Stomach smooth muscle (tissue), 2 donors: ENCODE measurements around the gene MDFIC2.
"Not testable (repeated sequence)": the region's sequence is repeated elsewhere in the genome, so short reads cannot be mapped to it uniquely, and the experiment has no call there.

ENCODE experiments used
- H3K27ac ChIP-seq: one replicate; pipeline ENCODE4 v1.7.0; 2013; ENCODE audit warnings: mild to moderate bottlenecking, low read length, inconsistent platforms
- H3K27me3 ChIP-seq, 2 donors: one replicate each; pipeline ENCODE4 v1.7.0; 2013; ENCODE audit warnings: low read length in 2 of 2; ENCODE audit not compliant: insufficient read depth in 2 of 2, control insufficient read depth in 1 of 2
- H3K36me3 ChIP-seq, 2 donors: one replicate each; pipeline ENCODE4 v1.7.0; 2013; ENCODE audit warnings: low read length in 2 of 2; ENCODE audit not compliant: control insufficient read depth in 2 of 2, insufficient read depth in 2 of 2
- H3K4me1 ChIP-seq: one replicate; pipeline ENCODE4 v1.7.0; 2013; ENCODE audit warnings: low read length; ENCODE audit not compliant: control insufficient read depth, insufficient read depth
- H3K4me3 ChIP-seq, 2 donors: one replicate each; pipeline ENCODE4 v1.7.0; 2013; ENCODE audit warnings: low read length in 2 of 2
- H3K9ac ChIP-seq, 2 donors: one replicate each; pipeline ENCODE4 v1.7.0; 2013; ENCODE audit warnings: low read length in 2 of 2, mild to moderate bottlenecking in 1 of 2
- H3K9me3 ChIP-seq, 2 donors: one replicate each; pipeline ENCODE4 v1.7.0; 2013; ENCODE audit warnings: low read length in 2 of 2; ENCODE audit not compliant: control insufficient read depth in 2 of 2
- donor health status: healthy.
- donor health status: Pancreatic carcinoma.

Gene MDFIC2

GRCh38 chr3:70312336-70312735 is at the start of gene MDFIC2:
TSS of gene MDFIC2 (minus strand) at chr3:70312638. CDS start at chr3:70311973, 665 bp downstream.
- H3K4me3 ChIP-seq = no peak within 1 kb of the TSS
- no peak within 1 kb of the TSS for H3K27ac ChIP-seq

DNA sequence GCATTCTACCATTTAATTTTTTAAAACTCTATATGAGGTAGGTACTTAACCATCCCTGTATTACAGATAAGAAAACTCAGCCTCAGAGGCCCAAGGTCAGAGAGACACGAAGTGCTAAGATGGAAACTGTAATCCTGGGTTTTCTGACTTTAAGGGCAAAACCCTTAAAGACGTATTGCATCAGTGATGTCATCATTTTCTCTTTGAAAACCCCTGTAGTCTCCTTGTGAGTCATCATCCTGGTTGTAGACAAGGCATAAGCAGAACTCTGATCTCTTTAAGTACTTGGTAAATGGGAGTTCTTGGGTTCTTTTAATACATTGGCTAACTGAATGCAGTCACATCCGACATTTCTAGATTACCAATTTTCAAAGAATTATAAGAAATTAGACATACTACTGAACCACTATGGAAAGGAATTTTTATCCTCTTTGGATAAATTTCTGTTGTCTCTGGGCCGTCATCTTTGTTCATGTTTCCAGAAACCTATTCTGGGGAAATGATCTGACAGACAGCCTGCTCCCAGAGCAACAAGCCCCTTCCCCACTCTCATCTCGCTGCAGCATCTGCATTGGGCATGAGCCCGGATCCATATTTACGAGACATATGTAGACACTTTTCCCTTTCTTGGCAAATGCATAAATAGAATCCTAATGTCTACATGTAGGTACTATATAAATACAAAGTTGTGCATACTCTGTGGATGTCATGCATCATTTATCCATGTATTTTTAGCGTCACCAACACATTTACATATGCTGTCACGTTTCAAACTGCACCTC is 48.7 kb upstream of the MDFIC2 start:
- no peaks in the 10 kb centered on the region for H3K27me3 ChIP-seq
- no peaks in the 10 kb centered on the region for H3K4me1 ChIP-seq
- H3K36me3 ChIP-seq = no peaks in the 10 kb centered on the region
- H3K9me3 ChIP-seq = peaks cover 0 to 6% of the 10 kb centered on the region in 2 donors
- H3K4me3 ChIP-seq = no peak overlapping the region
- H3K9ac ChIP-seq = no peak overlapping the region
- no peak overlapping the region for H3K27ac ChIP-seq

More at GRCh38 chr3:70312336-70312735, at the start of gene MDFIC2:
- Histone ChIP-seq H3K27me3 (no peaks in the 10 kb centered on the region), H3K36me3 (no peaks in the 10 kb centered on the region), H3K9me3 (no peaks in the 10 kb centered on the region), H3K9ac (no peak within 1 kb of the TSS), H3K4me1 (no peaks in the 10 kb centered on the region)

- Histone ChIP-seq H3K9me3 (peaks cover 0 to 6% of the 10 kb centered on the region in 2 donors), H3K9ac (no peak overlapping the region), H3K36me3 (no peaks in the 10 kb centered on the region), H3K4me3 (no peak overlapping the region), H3K4me1 (no peaks in the 10 kb centered on the region), H3K27me3 (no peaks in the 10 kb centered on the region), H3K27ac (no peak overlapping the region)
Observed at GRCh38 chr3:70359711-70360110, 47.3 kb upstream of the MDFIC2 start.

DNA sequence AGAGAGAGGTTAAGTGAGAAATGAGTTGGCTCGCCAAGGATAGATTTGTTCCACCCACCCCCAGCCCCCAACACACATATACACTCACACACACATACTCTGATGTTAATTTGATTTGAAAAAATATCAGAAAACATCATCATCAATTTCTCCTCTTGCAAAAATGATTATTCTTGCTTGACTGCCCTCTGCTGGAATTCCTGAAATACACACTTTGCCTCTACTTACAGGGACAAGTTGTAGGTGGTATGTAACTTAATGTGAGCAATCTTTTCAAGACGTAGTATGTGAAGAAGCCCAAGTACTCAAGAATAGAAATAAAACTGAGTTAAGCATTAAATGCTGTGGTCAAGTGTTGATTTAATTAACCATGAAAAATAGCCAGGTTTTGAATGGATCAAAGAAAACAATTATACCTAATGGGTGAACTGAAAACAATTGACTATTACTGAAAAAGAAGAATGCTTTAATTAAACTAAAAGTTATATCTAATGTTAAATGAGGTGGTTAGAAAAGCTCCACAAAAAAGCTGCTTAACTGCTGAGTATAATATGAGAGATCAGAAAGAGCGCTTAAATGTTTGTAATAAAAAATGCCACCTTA is 46.6 kb upstream of the MDFIC2 start:
- Histone ChIP-seq H3K9ac (no peak overlapping the region), H3K9me3 (peaks cover 0 to 4% of the 10 kb centered on the region in 2 donors), H3K4me3 (no peak overlapping the region), H3K4me1 (no peaks in the 10 kb centered on the region), H3K27me3 (no peaks in the 10 kb centered on the region), H3K27ac (no peak overlapping the region), H3K36me3 (no peaks in the 10 kb centered on the region)

GRCh38 chr3:70352215-70352614 is 39.8 kb upstream of the MDFIC2 start:
- Histone ChIP-seq H3K36me3 (no peaks in the 10 kb centered on the region), H3K9me3 (no peaks in the 10 kb centered on the region), H3K4me3 (no peak overlapping the region), H3K4me1 (no peaks in the 10 kb centered on the region), H3K27ac (no peak overlapping the region), H3K27me3 (no peaks in the 10 kb centered on the region), H3K9ac (no peak overlapping the region)

GRCh38 chr3:70342149-70342548 is 29.7 kb upstream of the MDFIC2 start:
- Histone ChIP-seq H3K27ac (no peak overlapping the region), H3K9me3 (peaks cover 0 to 5% of the 10 kb centered on the region in 2 donors), H3K9ac (no peak overlapping the region), H3K36me3 (no peaks in the 10 kb centered on the region), H3K27me3 (no peaks in the 10 kb centered on the region), H3K4me3 (no peak overlapping the region), H3K4me1 (no peaks in the 10 kb centered on the region)

- not testable (repeated sequence) for H3K27ac ChIP-seq, H3K36me3 ChIP-seq, H3K9me3 ChIP-seq, H3K4me1 ChIP-seq, H3K27me3 ChIP-seq, H3K4me3 ChIP-seq, H3K9ac ChIP-seq
Observed at GRCh38 chr3:70336885-70337284, 24.4 kb upstream of the MDFIC2 start.

DNA sequence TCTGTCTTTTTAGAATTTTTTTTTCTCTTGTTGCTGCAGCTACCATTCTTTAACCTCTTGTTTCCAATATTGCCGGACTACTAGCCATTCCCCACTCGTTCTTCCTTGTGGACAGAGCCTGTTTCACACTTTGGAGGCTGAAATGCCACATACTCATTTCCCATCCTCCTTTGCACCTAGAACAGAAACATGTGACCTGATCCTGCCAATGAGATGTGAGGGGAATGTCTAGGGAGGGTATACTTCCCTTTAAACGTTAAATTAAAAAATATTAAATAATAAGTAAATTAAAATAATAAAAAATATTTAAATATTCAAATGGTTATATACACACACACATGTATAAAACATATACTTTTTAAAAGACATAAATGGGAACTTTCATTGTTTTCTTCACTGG is 20.6 kb upstream of the MDFIC2 start:
- Histone ChIP-seq H3K4me1 (no peaks in the 10 kb centered on the region), H3K4me3 (no peak overlapping the region), H3K36me3 (no peaks in the 10 kb centered on the region), H3K27me3 (no peaks in the 10 kb centered on the region), H3K9me3 (no peaks in the 10 kb centered on the region), H3K9ac (no peak overlapping the region), H3K27ac (no peak overlapping the region)

GRCh38 chr3:70315021-70315420 is 2.6 kb upstream of the MDFIC2 start:
- Histone ChIP-seq H3K4me3 (no peak overlapping the region), H3K9me3 (no peaks in the 10 kb centered on the region), H3K9ac (no peak overlapping the region), H3K27me3 (no peaks in the 10 kb centered on the region), H3K4me1 (no peaks in the 10 kb centered on the region), H3K36me3 (no peaks in the 10 kb centered on the region), H3K27ac (no peak overlapping the region)

DNA sequence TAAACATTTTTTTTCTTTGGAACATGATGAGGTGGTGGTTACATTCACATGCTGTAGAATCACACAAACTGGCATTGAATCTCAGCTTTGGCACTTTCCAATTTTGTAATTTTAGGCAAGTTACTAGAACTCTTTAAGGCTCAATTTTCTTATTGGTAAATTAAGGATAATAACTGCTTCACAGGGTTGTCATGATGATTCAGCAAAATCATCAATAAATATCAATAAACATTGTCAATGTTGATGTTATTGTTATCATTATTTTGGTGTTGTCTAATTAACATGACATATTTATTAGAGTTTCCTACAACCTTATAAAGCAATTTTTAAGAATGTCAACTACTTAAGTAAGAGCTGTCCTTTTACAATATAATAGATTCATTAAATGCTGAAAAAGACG is 1.6 kb downstream of the MDFIC2 start:
- Histone ChIP-seq H3K4me3 (no peak overlapping the region), H3K4me1 (no peaks in the 10 kb centered on the region), H3K36me3 (no peaks in the 10 kb centered on the region), H3K9me3 (no peaks in the 10 kb centered on the region), H3K27ac (no peak overlapping the region), H3K27me3 (no peaks in the 10 kb centered on the region), H3K9ac (no peak overlapping the region)

- H3K27ac ChIP-seq = no peak overlapping the region
- no peaks in the 10 kb centered on the region for H3K9me3 ChIP-seq
- H3K36me3 ChIP-seq = no peaks in the 10 kb centered on the region
- H3K4me3 ChIP-seq = no peak overlapping the region
- H3K9ac ChIP-seq = no peak overlapping the region
- no peaks in the 10 kb centered on the region for H3K27me3 ChIP-seq
- no peaks in the 10 kb centered on the region for H3K4me1 ChIP-seq
Observed at GRCh38 chr3:70309591-70309990, 2.8 kb downstream of the MDFIC2 start.
